HG03175 (cell line): Measurements from ENCODE around the gene LRRN2.

Experiments used
- ATAC-seq: cut with Tn5 transposase; IDR thresholded peaks from one replicate; pipeline ENCODE4 v1.9.1; 2021; ENCODE audit warnings: mild to moderate bottlenecking, moderate library complexity; ENCODE audit not compliant: unreplicated experiment

Gene LRRN2

GRCh38 chr1:204712708-204713430 lies 27.3 kb upstream of the LRRN2 start:
- ATAC-seq, result no peak

GRCh38 chr1:204711947-204712701 lies 26.6 kb upstream of the LRRN2 start:
- ATAC-seq, result no peak

- ATAC-seq, result no peak
Observed at GRCh38 chr1:204711103-204711946, 25.8 kb upstream of the LRRN2 start.

- no peak for ATAC-seq
Observed at GRCh38 chr1:204709960-204710912, 24.7 kb upstream of the LRRN2 start.

- ATAC-seq, result no peak
Observed at GRCh38 chr1:204709021-204709420, 23.5 kb upstream of the LRRN2 start.

- no peak for ATAC-seq
Observed at GRCh38 chr1:204706838-204707509, 21.4 kb upstream of the LRRN2 start.

- no peak for ATAC-seq
Observed at GRCh38 chr1:204705888-204706837, 20.6 kb upstream of the LRRN2 start.

- ATAC-seq, result no peak
Observed at GRCh38 chr1:204705493-204705811, 19.9 kb upstream of the LRRN2 start.

GRCh38 chr1:204704794-204705492 lies 19.4 kb upstream of the LRRN2 start:
- ATAC-seq, result no peak

GRCh38 chr1:204703826-204704612 lies 18.5 kb upstream of the LRRN2 start:
- no peak for ATAC-seq

- ATAC-seq, result no peak
Observed at GRCh38 chr1:204703268-204703664, 17.7 kb upstream of the LRRN2 start.

- ATAC-seq, result no peak
Observed at GRCh38 chr1:204702552-204703267, 17.2 kb upstream of the LRRN2 start.

GRCh38 chr1:204701229-204701628 lies 15.7 kb upstream of the LRRN2 start:
- ATAC-seq, result no peak

- ATAC-seq, result no peak
Observed at GRCh38 chr1:204697893-204698292, 12.4 kb upstream of the LRRN2 start.

GRCh38 chr1:204696606-204697005 lies 11.1 kb upstream of the LRRN2 start:
- ATAC-seq, result no peak

GRCh38 chr1:204695692-204696091 lies 10.2 kb upstream of the LRRN2 start:
- ATAC-seq, result no peak

- no peak for ATAC-seq
Observed at GRCh38 chr1:204694145-204694544, 8.6 kb upstream of the LRRN2 start.
